ENCODE results near the gene RWDD3.

Gene RWDD3

DNA sequence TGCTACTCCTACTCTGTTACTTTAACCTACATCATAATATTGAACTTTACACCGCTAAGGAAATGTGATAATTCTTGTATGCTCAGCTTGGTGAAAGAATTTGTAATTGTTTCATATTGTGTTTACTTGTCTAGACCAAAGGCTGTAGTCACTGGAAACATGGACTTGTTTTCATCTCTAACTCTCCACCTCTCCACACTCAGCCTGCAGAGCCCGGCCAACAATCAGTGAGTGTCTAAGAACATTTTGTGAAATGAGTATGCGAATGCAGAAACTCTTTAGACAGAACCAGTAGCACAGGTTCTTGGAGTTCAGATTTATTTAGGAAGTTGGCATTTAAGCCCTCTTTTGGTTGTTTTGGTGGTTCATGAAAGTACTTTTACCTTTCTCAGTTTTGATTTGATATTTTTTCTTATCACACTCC is 3.2 kb upstream of the RWDD3 start:
- DNase-seq = no peak

DNA sequence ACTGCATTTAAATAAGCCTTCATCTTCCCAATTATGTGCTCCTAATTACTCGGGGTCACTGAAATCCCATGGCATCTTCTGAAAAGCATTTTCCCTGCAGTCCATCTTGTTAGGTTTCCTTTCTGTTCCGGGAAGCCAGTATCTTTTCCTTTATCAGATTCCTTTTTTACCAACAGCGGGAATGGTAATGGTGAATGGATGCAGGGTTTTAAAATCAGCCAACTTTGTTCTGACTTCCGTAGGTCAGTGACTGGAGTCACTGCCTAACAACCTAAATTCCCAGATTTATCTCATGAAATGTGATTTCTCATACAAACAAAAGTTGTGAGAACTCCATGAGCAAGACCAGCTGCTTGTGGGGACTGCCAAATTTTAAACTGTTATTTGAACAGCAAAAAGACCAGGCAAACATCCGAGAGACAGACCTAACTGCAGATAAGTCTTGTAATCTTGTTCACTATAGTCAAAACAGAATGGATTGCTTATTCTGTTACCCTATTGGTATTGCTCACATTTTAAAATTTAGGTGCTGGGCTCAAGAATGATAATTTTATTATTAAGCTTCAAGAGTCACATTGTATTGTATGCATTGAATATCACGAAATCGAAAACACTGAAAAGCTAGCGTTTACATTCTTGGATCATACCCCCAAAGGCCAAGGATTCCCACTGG is 1.2 kb upstream of the RWDD3 start:
- no peak for DNase-seq

- no peak for DNase-seq
Observed at GRCh38 chr1:95233319-95233736, 682 bp upstream of the RWDD3 start.

DNA sequence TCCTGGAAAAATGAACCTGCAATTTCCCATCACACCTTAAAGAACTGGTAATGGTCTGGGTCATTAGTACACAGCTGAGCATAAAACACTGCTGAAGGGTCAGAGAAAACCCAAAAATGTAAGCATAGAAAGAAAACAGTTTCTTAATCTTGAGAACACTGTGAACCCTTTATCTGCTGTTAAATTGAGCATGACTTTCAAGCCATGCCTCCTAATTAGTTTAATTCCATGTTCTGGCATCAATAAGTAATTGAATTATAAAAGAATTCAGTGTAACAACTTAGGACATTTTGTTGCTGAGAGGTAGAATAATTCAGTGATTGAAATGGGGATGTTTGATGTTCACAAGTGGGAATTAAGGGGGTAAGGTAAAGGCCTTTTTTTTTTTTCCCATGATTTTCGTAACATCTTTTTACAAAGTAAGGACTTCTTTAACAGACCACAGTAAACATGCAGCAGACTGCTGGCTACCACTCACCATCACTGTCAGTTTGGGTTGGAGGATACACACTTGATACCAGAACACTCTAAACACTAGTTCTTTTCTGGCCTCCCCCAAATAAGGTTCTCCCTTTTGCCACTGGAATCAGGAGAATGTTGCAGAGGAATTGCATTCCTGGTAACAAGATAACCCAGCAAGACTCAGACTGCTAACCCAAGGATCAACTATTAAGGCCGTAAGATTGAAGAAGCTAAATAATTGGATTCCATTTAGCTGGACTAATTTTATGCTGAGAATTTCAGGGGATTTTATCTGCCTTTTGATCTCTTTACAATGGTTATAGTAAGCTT is 3.0 kb downstream of the RWDD3 start:
- no peak for DNase-seq

DNA sequence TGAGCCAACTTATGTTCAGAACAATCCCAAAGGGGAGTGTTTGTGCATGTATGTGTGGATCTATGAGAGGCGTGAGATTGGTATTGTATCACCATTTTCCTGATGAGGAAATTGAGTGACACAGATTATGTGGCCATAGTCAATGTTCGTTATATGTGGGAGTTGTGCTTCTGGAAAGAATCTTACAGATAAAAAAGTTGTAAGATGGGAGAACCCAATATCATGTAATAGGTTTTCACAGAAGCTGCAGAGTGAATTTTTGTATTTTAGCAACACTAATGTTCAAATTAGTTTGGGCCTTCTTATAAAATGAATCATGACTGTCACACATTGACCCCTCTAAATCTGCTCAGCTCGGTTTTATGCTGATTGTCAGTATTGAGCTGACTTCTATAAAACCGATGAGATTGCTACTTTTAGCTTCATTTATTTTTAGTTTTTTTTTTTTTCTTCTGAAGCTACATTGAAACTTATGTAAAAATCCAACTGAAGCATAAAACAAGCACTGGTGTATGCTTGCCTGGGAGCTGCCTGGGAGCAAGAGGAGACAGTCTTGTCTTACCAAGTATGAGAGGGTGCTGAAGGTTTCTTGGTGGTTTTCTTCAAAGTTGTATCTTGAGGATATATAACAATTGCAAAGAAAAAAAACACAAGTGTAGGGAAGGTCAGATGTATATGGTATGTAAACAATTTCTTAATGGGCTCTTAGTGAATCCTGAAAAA is 4.1 kb downstream of the RWDD3 start:
- DNase-seq = no peak

- DNase-seq = no peak
Observed at GRCh38 chr1:95245029-95245428, 11.0 kb downstream of the RWDD3 start.

GRCh38 chr1:95246511-95246910 is 12.5 kb downstream of the RWDD3 start:
- no peak for DNase-seq

GRCh38 chr1:95247607-95248006 is 13.6 kb downstream of the RWDD3 start:
- no peak for DNase-seq

DNA sequence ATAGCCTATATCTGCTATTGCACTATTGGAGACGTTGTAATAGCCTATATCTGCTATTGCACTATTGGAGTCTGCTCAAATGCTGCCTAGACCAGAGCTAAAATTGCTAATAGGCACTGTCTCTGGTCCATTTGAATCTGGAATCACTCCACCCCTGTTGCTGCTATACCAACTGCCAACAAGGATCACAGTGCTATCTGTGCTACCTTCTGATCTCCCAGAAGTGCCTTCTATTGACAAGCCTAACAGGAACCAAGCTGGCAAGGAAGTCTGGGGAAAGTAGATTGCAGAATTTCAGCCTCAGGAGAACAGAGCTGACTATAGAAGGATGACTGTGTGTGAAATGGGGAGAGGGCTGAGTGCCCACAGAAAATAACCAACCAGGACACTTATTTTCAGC is 15.9 kb downstream of the RWDD3 start:
- no peak for DNase-seq

GRCh38 chr1:95252422-95252821 is 18.4 kb downstream of the RWDD3 start:
- DNase-seq = no peak

GRCh38 chr1:95254959-95255358 is 20.9 kb downstream of the RWDD3 start:
- no peak for DNase-seq

DNA sequence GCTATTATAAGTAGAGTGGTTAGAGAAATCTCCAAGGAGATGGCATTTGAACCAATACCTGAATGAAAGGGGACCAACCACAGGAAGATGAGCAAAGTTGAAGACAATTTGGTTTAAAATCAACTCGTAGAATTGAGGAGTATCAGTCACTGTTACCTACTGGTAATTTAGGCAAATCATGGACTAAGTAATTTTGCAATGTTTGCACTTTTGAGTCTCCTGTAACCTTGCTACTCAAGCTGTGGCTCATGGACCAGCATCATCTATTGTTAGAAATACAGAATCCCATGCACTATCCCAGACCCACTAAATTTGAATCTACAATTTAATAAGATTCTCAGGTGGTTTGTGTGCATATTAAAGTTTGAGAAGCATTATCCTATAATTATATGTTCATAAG is 21.8 kb downstream of the RWDD3 start:
- DNase-seq = no peak

DNA sequence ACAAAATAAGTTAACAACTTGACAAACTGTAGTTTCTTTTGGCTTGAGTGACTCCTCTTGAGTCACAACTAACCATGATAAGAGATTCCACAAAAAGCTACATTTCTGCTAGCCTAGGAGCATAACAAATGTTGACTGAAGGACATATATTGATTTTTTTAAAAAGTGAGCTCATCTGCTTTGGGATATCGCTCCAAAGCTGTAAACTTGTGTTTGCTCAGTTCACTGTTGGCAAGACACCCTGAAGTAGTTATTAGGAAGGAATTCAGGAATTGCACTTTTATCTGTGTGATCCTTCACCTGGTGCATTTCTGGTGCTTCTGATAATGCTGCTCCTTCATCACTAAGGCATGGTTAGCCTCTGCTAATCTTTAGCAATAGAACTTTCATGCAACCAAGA is 23.7 kb downstream of the RWDD3 start:
- DNase-seq = no peak

DNA sequence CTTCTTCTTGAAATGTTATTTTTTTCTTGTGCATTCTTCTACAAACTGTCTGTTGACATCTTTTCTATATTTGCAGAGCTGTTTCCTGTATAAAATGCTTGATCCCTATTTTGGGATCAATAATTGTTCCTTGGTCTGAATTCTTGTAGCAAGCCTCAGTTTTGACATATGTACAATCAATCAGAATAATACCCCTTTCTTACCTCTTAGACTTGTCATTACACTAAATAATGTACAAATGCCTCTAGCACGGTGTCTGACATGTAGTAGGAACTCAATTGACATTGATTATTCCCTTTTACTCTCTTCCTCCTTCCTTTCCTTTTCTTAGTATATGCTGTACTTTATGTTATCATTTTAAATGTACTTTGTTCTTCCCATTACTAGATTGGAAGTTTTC is 25.2 kb downstream of the RWDD3 start:
- DNase-seq = no peak

GRCh38 chr1:95262913-95263312 is 28.9 kb downstream of the RWDD3 start:
- no peak for DNase-seq

DNA sequence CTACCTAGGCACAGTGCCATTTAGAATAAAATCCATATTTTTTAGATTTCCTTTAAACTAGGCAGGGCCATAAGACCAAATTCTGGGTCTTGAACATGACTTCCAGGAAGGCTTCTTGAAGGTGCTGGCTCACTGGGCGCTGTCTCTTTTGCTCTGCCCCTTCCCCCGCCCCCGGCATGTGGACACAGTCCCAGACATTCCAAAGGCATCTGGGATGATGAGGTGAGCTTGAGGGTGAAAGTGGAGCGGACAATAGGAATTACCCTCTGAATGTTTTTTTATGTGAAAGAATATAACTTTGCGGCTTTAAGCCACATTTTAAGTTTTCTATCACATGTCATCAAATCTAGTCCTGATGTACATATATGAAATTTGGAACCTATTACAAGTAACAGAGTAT is 29.4 kb downstream of the RWDD3 start:
- no peak for DNase-seq

DNA sequence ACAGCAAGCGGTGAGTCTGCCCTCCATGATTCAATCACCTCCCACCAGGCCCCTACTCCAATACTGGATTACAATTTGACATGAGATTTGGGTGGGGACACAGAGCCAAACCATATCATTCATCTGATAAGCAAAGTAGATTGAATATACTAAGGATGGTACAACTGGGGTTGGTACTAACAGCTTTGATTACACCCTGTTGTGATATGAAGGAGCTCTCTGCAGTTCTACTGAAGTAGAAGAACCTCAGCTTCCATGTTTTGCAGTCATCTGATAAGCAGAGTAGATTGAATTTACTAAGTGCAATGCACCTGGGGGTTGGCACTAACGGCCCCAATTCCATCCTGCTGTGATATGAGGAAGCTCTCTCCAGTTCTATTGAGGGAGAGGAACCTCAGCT is 31.1 kb downstream of the RWDD3 start:
- no peak for DNase-seq

DNA sequence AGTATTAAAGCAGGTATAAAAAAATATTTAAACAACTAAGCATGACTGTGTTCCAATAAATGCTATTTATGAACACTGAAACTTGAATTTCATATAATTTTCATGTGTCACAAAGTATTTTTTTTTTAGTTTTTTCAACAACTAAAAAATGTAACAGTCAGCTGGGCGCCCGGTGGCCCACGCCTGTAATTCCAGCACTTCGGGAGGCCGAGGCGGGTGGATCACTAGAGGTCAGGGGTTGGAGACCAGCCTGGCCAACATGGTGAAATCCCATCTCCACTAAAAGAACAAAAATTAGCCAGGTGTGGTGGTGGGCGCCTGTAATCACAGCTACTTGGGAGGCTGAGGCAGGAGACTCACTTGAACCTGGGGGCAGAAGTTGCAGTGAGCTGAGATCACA is 42.4 kb downstream of the RWDD3 start:
- DNase-seq = no peak

GRCh38 chr1:95278173-95279006 is 44.4 kb downstream of the RWDD3 start:
- DNase-seq = no peak

- no peak for DNase-seq
Observed at GRCh38 chr1:95281781-95282517, 47.9 kb downstream of the RWDD3 start.

GRCh38 chr1:95282518-95282895 is 48.5 kb downstream of the RWDD3 start:
- no peak for DNase-seq

- no peak for DNase-seq
Observed at GRCh38 chr1:95284420-95284819, 50.4 kb downstream of the RWDD3 start.
